Hippocampal formation (tissue), 2 donors: ENCODE measurements around the gene MAST4.
"Not testable (repeated sequence)": the region's sequence is repeated elsewhere in the genome, so short reads cannot be mapped to it uniquely, and the experiment has no call there.

Experiments
- DNase-seq, 2 donors: peaks; one replicate each; lab custom pipeline; 2025; lab: John Stamatoyannopoulos, UW

Gene MAST4

GRCh38 chr5:66646570-66646969 is 50.4 kb downstream of the MAST4 start:
- no peak for DNase-seq

- DNase-seq = no peak
These were observed 51.1 kb downstream of the MAST4 start for GRCh38 chr5:66647146-66647856.

GRCh38 chr5:66652818-66653217 is 56.6 kb downstream of the MAST4 start:
- DNase-seq = no peak

GRCh38 chr5:66653325-66653724 is 57.1 kb downstream of the MAST4 start:
- no peak for DNase-seq

- peak in 1 of 2 donors; percentile 39 for DNase-seq
These were observed 59.5 kb downstream of the MAST4 start for GRCh38 chr5:66655395-66656324.

- no peak for DNase-seq
These were observed 62.3 kb downstream of the MAST4 start for GRCh38 chr5:66658516-66658915.

GRCh38 chr5:66659780-66660179 is 63.6 kb downstream of the MAST4 start:
- no peak for DNase-seq

GRCh38 chr5:66660396-66660795 is 64.2 kb downstream of the MAST4 start:
- DNase-seq = no peak

- DNase-seq = peak; percentile 10 to 33
These were observed 65.0 kb downstream of the MAST4 start for GRCh38 chr5:66661149-66661548.

- DNase-seq = no peak
These were observed 70.6 kb downstream of the MAST4 start for GRCh38 chr5:66666778-66667177.

GRCh38 chr5:66669086-66669861 is 73.1 kb downstream of the MAST4 start:
- DNase-seq = no peak

- DNase-seq = no peak
These were observed 73.6 kb downstream of the MAST4 start for GRCh38 chr5:66669862-66670195.

GRCh38 chr5:66671305-66671704 is 75.1 kb downstream of the MAST4 start:
- no peak for DNase-seq

- no peak for DNase-seq
These were observed 78.6 kb downstream of the MAST4 start for GRCh38 chr5:66674802-66675201.

GRCh38 chr5:66675406-66675805 is 79.2 kb downstream of the MAST4 start:
- DNase-seq = no peak

GRCh38 chr5:66680221-66680620 is 84.0 kb downstream of the MAST4 start:
- DNase-seq = no peak

GRCh38 chr5:66680804-66681203 is 84.6 kb downstream of the MAST4 start:
- no peak for DNase-seq

- DNase-seq = no peak
These were observed 88.5 kb downstream of the MAST4 start for GRCh38 chr5:66684663-66685062.

- no peak for DNase-seq
These were observed 93.5 kb downstream of the MAST4 start for GRCh38 chr5:66689522-66690220.

- no peak for DNase-seq
These were observed 97.8 kb downstream of the MAST4 start for GRCh38 chr5:66694036-66694435.

- not testable (repeated sequence) for DNase-seq
These were observed 99.6 kb downstream of the MAST4 start for GRCh38 chr5:66695840-66696239.
